Stimulated activated CD8-positive, alpha-beta memory T cell treated with anti-CD3 and anti-CD28 coated beads, Interleukin-15, amount 100 ng/mL, for 48 hours (primary cell): ENCODE measurements around the gene DIS3L2.
A peak's percentile ranks its signal among the peaks of the same experiment; 100 is the strongest.
"Not testable (repeated sequence)": the region's sequence is repeated elsewhere in the genome, so short reads cannot be mapped to it uniquely, and the experiment has no call there.

ENCODE experiments used
- DNase-seq, 2 donors: peaks; one replicate each; pipeline ENCODE4 v3.0.0-alpha.2; 2020; ENCODE audit warnings: low read depth in 2 of 2

Gene DIS3L2

GRCh38 chr2:231928901-231929725, 32.4 kb upstream of the DIS3L2 start:
- DNase-seq, result no peak

DNA sequence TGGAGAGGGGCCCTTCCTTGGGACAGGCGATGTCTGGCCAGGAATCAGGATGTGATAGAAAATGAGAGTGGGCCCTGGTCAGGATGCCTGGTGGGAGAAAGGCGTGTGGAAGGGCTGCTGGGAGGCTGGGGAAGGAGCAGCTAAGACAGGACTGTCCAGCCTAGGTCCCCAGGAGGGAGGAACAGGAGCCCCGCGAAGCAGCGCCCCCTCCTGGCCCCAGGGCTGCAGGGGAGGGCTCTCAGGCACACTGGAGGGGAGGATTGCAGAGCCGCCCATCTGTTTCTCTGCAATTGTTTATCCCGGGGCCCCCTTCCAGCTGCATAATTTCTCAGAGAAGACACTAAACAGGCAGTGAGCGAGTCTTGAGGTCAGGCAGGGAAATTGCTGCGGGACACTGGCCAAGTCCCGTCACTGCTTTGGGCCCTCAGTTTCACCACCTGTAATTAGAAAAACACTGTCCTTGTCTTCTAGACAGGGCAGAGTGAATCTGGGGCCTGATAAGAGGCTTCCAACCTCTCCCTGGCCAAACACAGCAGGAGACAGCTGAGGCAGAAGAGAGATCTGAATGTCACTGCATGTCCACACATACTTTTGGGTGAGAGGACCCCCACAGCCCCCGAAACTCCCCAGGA, 31.4 kb upstream of the DIS3L2 start:
- DNase-seq, result peak in 1 of 2 donors; percentile 10

- DNase-seq, result no peak
These were observed 30.8 kb upstream of the DIS3L2 start for GRCh38 chr2:231930593-231931281.

GRCh38 chr2:231931481-231931915, 30.0 kb upstream of the DIS3L2 start:
- DNase-seq, result no peak

GRCh38 chr2:231932711-231932970, 28.9 kb upstream of the DIS3L2 start:
- DNase-seq, result no peak

DNA sequence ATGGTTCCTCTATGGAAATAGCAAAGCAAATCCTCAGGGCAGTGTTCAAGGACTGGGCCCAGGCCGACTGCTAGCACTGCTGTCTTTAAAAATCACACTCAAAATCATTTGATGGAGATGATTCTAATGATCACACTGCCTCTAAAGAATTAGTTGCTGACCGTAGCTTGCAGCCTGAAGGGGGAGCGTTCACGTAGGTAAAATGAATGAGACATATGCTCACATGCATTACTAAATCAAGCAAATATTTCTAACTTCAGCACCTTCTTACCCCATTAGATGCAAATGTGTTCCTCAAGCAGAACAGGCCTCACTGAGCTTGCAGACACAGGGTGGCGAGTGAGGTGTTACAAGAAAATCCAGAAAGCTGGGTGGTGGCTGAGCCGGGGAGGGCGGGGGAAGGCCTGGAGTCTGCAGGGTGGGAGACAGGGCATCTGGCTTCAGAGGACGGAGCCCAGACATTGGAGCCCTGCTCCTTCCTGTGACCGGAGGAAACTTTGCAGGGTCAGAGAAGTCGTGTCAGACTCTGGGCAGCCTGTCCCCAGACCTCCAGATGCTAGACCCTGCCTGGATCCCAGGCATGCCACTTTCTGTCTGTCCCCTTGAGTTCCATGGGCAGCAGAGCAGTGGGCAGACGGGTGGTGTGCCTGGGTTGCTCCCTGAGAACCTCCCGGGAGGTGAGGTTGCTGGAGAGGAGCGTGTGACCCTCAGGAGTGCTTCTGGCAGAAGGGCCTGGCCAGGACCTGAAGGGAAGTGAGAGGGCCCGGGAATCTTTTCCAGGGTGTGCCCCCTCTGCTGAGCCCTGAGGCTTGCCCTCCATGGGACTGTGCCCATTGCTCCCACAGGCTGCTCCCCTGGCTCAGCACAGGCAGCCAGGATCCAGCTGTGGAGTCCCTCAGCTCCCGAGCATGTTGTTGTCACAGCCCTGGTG, 28.3 kb upstream of the DIS3L2 start:
- no peak for DNase-seq

GRCh38 chr2:231933916-231934401, 27.6 kb upstream of the DIS3L2 start:
- no peak for DNase-seq

DNA sequence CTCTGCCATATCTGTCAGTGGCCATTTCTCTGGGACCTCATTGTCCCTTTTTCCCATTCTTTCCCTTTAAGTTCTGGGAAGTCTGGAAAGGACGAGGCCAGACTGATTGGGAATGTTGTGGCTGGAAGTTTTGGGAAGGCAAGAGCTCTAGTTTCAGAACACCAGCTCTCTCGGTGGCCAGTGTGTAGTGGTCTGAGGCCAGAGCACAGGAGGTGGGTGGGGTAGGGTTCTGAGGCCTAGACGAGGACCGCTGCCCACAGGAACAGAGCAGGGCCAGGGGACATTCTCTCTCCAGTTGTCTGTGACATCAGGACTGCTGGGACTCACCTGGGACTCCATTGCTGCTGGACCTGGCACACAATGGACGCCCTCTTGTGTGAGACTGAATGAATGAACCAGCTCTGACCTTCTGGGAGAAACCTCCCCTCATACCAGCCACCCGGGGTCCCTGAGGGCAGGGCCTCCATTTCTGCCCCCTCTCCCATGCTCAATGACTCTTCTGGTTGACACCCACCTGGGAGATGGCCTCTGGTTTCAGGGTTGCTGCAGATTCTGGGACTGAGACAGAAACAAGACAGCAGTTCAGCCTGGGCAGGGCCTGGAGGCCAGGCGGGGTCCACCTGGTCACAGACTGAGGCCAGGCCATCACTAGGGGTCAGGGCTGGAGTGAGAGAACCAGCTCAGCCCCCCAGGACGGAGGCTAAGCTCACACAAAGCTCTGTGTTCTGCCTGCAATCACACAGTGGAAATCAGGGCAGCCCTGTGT, 26.9 kb upstream of the DIS3L2 start:
- DNase-seq, result no peak

DNA sequence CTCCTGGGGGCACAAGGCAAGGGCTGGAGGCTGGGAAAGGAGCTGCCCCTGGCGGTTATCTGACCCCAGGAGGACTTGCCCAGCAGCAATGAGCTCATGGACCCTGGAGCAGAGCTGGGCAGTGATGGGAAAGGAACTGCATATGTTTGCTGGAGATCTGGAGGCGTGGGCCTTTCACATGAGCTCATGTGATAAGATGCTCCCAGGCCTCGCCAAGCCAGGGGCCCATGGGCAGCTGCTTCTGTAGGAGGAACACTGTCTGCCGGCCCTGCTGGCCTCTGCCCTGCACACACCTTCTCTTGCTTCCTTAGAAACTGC, 26.3 kb upstream of the DIS3L2 start:
- no peak for DNase-seq

GRCh38 chr2:231935815-231936214, 25.7 kb upstream of the DIS3L2 start:
- DNase-seq, result no peak

DNA sequence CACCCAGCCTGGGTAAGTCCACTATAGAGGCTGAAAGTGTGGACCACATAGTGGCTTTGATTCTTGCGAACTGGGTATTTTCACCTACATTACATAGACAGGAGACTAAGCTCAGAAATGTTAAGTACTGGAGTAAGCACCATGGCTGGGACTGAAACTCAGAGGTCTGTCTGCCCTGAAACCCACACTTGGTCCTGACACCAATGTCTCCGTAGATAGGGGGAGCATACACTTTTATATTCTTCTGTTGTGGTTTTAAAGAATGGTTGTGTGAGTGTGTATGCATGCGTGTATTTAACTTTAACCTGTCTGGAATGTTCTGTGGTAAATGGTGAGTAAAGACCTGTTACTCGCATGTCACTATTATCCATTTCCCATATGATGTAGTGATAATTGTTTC, 25.0 kb upstream of the DIS3L2 start:
- no peak for DNase-seq

- no peak for DNase-seq
These were observed 24.5 kb upstream of the DIS3L2 start for GRCh38 chr2:231937057-231937456.

DNA sequence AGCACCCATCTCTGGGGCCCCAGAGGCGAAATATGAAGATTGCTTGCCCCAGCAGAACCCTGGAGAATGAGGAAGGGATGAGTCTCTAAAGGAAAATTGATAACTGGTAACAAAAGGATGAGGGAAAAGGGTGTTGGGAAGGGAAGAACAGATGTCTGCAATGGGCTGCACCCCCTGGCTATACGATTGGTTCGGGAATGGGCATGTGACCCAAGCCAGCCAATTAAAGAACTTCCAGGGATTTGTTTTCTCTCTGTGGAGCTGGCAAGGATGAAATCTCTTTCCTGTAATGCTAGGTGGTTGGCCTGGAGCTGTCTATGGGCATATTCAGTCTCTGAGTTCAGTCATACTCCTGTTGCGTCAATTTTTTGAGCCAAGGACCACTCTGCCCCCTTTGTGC, 22.5 kb upstream of the DIS3L2 start:
- no peak for DNase-seq

- no peak for DNase-seq
These were observed 20.7 kb upstream of the DIS3L2 start for GRCh38 chr2:231940795-231941194.

DNA sequence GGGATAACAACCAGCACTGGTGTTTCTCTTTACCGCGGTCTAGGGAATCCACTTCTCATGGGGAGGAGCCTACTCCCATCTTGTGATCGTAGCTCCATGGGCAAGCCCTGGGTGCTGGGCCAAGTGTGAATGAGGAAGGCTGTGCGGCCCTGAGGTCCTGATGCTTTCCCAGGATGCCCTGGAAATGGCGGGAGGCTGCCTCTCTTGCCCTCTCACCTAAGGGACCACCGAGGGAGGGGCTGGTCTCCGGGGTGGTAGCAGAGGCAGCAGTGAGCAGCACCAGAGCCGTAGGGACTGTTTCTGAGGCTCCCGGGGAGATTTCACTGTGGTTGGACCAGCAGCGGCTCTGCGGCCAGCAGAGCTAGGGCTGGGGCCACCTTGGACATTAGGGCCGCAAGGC, 19.8 kb upstream of the DIS3L2 start:
- DNase-seq, result no peak

DNA sequence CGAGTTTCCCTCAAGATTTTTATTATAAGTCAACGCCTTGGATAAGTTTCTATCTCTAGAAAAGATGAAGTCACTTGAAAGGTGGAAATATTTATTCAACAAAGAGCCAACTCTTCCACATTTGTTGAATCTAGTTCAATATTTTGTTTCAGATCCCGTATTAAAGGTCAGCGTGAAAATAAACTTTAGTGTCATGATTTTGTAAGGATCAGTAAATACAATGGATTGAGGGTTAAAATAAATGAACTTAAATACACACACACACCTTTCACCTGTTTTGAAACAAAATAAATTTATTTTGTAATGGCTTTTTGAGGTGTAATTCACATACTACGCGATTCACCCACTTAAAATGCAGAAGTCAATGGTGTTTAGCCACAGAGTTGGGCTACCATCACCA, 19.3 kb upstream of the DIS3L2 start:
- no peak for DNase-seq

DNA sequence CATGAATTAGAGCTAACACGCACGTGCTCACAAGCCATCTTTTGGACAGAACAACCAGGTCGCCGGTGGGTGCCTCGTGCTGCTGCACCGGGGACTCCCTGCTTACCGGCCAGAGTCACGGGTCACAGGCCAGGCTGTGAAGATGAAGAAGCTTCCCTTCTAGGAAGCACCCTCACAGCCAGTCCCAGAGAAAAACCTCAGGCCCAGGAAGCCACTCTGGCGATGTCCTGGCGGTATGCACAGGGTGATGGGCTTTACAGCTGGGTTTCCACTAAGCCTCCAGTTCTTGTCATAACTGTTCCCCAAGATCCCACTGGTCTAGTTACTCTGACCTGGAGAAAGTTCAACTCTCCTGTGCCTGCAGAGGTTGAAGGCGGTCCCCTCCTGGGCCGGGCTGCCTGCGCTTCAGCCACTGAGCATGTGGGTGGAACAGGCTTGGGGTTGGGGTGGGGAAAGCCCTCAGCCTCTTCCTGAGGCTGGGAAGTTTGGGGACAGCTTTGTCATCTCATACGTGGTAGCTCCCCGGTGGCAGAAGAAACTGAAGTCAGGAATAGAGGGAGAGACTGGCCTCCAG, 15.2 kb upstream of the DIS3L2 start:
- DNase-seq, result no peak

DNA sequence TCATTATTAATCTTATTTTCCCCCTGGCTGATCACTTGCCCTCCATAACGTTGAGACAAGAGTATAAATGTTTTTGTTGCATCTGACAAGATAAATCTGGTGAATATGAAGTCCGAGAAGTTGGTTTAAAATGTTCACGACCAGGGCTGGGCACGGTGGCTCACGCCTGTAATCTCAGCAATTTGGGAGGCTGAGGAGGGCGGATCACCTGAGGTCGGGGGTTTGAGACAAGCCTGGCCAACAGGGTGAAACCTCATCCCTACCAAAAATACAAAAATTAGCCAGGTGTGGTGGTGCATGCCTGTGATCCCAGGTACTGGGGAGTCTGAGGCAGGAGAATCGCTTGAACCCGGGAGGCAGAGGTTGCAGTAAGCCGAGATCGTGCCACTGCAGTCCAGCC, 14.4 kb upstream of the DIS3L2 start:
- DNase-seq, result not testable (repeated sequence)

GRCh38 chr2:231947694-231948093, 13.8 kb upstream of the DIS3L2 start:
- DNase-seq, result no peak

- DNase-seq, result no peak
These were observed 10.0 kb upstream of the DIS3L2 start for GRCh38 chr2:231951452-231952035.
